Panc1 (cell line): ENCODE results near the gene CACNA1A.

Experiments used
- TF ChIP-seq, protein P1 (sequence below), 2 experiments: IDR thresholded peaks; 2 replicates each; pipeline ENCODE4 v1.6.1; 2011 to 2012; ENCODE audit warnings: low read depth in 2 of 2, control low read depth in 1 of 2, low read length in 1 of 2, mild to moderate bottlenecking in 1 of 2, moderate library complexity in 1 of 2; ENCODE audit not compliant: insufficient read depth in 1 of 2
- TF ChIP-seq, protein P2 (sequence below): fragments of 450-650 bp; IDR thresholded peaks from 2 replicates; pipeline ENCODE4 v1.5.1; 2017; ENCODE audit warnings: mild to moderate bottlenecking

DNA sequence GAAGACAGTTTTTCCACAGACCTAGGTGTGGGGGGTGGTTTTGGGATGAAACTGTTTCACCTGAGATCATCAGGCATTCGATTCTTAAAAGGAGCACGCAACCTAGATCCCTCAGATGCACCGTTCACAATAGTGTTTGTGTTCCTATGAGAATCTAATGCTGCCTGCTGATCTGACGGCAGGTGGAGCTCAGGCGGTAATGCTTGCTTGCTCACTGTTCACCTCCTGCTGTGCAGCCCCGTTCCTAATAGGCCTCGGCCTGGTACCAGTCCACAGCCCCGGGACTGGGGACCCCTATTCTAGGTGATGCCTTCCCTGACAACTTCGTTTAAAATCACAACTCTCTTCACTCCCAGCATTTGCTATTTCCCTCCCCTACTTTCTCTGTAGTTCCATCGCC is 206.4 kb downstream of the CACNA1A start:
- TF ChIP-seq, protein P1, sequence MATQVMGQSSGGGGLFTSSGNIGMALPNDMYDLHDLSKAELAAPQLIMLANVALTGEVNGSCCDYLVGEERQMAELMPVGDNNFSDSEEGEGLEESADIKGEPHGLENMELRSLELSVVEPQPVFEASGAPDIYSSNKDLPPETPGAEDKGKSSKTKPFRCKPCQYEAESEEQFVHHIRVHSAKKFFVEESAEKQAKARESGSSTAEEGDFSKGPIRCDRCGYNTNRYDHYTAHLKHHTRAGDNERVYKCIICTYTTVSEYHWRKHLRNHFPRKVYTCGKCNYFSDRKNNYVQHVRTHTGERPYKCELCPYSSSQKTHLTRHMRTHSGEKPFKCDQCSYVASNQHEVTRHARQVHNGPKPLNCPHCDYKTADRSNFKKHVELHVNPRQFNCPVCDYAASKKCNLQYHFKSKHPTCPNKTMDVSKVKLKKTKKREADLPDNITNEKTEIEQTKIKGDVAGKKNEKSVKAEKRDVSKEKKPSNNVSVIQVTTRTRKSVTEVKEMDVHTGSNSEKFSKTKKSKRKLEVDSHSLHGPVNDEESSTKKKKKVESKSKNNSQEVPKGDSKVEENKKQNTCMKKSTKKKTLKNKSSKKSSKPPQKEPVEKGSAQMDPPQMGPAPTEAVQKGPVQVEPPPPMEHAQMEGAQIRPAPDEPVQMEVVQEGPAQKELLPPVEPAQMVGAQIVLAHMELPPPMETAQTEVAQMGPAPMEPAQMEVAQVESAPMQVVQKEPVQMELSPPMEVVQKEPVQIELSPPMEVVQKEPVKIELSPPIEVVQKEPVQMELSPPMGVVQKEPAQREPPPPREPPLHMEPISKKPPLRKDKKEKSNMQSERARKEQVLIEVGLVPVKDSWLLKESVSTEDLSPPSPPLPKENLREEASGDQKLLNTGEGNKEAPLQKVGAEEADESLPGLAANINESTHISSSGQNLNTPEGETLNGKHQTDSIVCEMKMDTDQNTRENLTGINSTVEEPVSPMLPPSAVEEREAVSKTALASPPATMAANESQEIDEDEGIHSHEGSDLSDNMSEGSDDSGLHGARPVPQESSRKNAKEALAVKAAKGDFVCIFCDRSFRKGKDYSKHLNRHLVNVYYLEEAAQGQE (IDR thresholded peaks at IDR 0.05; ENCODE audit: insufficient read depth in 1 of 2, low read depth in 2 of 2, low read length in 1 of 2), result no peak
- TF ChIP-seq, protein P2, sequence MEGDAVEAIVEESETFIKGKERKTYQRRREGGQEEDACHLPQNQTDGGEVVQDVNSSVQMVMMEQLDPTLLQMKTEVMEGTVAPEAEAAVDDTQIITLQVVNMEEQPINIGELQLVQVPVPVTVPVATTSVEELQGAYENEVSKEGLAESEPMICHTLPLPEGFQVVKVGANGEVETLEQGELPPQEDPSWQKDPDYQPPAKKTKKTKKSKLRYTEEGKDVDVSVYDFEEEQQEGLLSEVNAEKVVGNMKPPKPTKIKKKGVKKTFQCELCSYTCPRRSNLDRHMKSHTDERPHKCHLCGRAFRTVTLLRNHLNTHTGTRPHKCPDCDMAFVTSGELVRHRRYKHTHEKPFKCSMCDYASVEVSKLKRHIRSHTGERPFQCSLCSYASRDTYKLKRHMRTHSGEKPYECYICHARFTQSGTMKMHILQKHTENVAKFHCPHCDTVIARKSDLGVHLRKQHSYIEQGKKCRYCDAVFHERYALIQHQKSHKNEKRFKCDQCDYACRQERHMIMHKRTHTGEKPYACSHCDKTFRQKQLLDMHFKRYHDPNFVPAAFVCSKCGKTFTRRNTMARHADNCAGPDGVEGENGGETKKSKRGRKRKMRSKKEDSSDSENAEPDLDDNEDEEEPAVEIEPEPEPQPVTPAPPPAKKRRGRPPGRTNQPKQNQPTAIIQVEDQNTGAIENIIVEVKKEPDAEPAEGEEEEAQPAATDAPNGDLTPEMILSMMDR, result no peak
